GM12878 (cell line): Measurements from ENCODE around the gene HDGF. TPM values are rescaled to one million over a fixed set of nuclear protein-coding genes. Genes with fewer than 3 reads are reported as not detected.

Source experiments
- ATF7 ChIP-seq: fragments of 450-650 bp; IDR thresholded peaks from 2 replicates; pipeline ENCODE4 v1.6.1; 2016; ENCODE audit warnings: low read depth, mild to moderate bottlenecking
- ESRRA ChIP-seq: IDR thresholded peaks from 2 replicates; pipeline ENCODE4 v1.6.1; 2012; ENCODE audit warnings: mild to moderate bottlenecking, low read length, improper control_type of control experiment
- GATAD2B ChIP-seq: fragments of 450-650 bp; conservative IDR thresholded peaks from 2 replicates; pipeline ENCODE4 v1.6.1; 2017; ENCODE audit warnings: low read depth, mild to moderate bottlenecking, moderate library complexity
- HCFC1 ChIP-seq: fragments of 150-350 bp; IDR thresholded peaks from 2 replicates; pipeline ENCODE4 v1.6.1; 2014; ENCODE audit warnings: low read length
- IRF4 ChIP-seq: IDR thresholded peaks from 2 replicates; pipeline ENCODE4 v1.6.1; 2011; ENCODE audit warnings: low read depth, low read length
- MYB ChIP-seq: fragments of 150-350 bp; IDR thresholded peaks from 2 replicates; pipeline ENCODE4 v1.6.1; 2014; ENCODE audit warnings: mild to moderate bottlenecking, low read depth, low read length, borderline replicate concordance
- NFYA ChIP-seq: IDR thresholded peaks from 2 replicates; pipeline ENCODE4 v1.6.1; 2011; ENCODE audit warnings: low read depth, mild to moderate bottlenecking, low read length, improper control_type of control experiment, borderline replicate concordance
- POLR2AphosphoS2 ChIP-seq: IDR thresholded peaks from 2 replicates; pipeline ENCODE4 v1.6.1; 2011; ENCODE audit warnings: low read depth, mild to moderate bottlenecking, low read length, improper control_type of control experiment, moderate library complexity
- POLR2AphosphoS5 ChIP-seq: IDR thresholded peaks from 2 replicates; pipeline ENCODE4 v1.6.1; 2011; ENCODE audit warnings: mild to moderate bottlenecking, low read length, inconsistent platforms
- POU2F2 ChIP-seq: IDR thresholded peaks from 3 replicates; pipeline ENCODE4 v1.6.1; 2011; ENCODE audit warnings: low read depth, mild to moderate bottlenecking, low read length, borderline replicate concordance
- RAD51 ChIP-seq: fragments of 450-650 bp; IDR thresholded peaks from 2 replicates; pipeline ENCODE4 v1.6.1; 2016; ENCODE audit warnings: moderate library complexity, mild to moderate bottlenecking, inconsistent platforms
- SIN3A ChIP-seq: IDR thresholded peaks from 2 replicates; pipeline ENCODE4 v1.6.1; 2012; ENCODE audit warnings: low read depth, low read length, improper control_type of control experiment
- STAT1 ChIP-seq: fragments of 450-650 bp; conservative IDR thresholded peaks from 2 replicates; pipeline ENCODE4 v1.6.1; 2014; ENCODE audit warnings: antibody characterized with exemption, mild to moderate bottlenecking
- polyA plus RNA-seq, 11 experiments: library from polyadenylated mRNA; depleted of rRNA in 4 of 11; unstranded in 6 of 11; stranded (reverse) in 5 of 11; fragments of >200 nt; fragmentation: Nextera tagmentation in 4 of 11; fragmentation: Illumina TruSeq in 1 of 11; extraction: Ambion mirVana in 4 of 11; extraction: Trizol in 1 of 11; gene quantifications; 1 replicate in 1 of 11; 2 replicates in 10 of 11; pipeline versions ENCODE4 v1.2.1 to v1.2.3, GENCODE V29; 2011 to 2016; ENCODE audit warnings: inconsistent platforms in 2 of 11, missing spikeins in 2 of 11, low read depth in 1 of 11
- total RNA-seq, 4 experiments: library from RNA; depleted of rRNA in 3 of 4; stranded (reverse); fragments of >200 nt in 3 of 4; fragmentation: Illumina TruSeq in 1 of 4; extraction: Trizol in 1 of 4; gene quantifications; 2 replicates each; pipeline versions ENCODE4 v1.2.1 to v1.2.3, GENCODE V29; 2013 to 2021
- TF ChIP-seq, protein P1 (sequence below): IDR thresholded peaks from 2 replicates; pipeline ENCODE4 v1.6.1; 2012; ENCODE audit warnings: low read depth, low read length, improper control_type of control experiment
- TF ChIP-seq, protein P2 (sequence below): IDR thresholded peaks from 2 replicates; pipeline ENCODE4 v1.6.1; 2012; ENCODE audit warnings: improper control_type of control experiment, low read depth, low read length; ENCODE audit not compliant: insufficient replicate concordance
- TF ChIP-seq, protein P3 (sequence below): fragments of 150-350 bp; IDR thresholded peaks from 2 replicates; pipeline ENCODE4 v1.6.1; 2016; ENCODE audit warnings: low read depth, low read length
- TF ChIP-seq, protein P4 (sequence below): fragments of 450-650 bp; IDR thresholded peaks from 2 replicates; pipeline ENCODE4 v1.6.1; 2017; ENCODE audit warnings: mild to moderate bottlenecking, moderate library complexity

The HDGF gene
- total and polyA plus RNA-seq, 10 of the 15 experiments (the other 5 are each of a cell fraction or from before 2014, with no cell fraction given): 28.3 to 372 (median 209) TPM

DNA sequence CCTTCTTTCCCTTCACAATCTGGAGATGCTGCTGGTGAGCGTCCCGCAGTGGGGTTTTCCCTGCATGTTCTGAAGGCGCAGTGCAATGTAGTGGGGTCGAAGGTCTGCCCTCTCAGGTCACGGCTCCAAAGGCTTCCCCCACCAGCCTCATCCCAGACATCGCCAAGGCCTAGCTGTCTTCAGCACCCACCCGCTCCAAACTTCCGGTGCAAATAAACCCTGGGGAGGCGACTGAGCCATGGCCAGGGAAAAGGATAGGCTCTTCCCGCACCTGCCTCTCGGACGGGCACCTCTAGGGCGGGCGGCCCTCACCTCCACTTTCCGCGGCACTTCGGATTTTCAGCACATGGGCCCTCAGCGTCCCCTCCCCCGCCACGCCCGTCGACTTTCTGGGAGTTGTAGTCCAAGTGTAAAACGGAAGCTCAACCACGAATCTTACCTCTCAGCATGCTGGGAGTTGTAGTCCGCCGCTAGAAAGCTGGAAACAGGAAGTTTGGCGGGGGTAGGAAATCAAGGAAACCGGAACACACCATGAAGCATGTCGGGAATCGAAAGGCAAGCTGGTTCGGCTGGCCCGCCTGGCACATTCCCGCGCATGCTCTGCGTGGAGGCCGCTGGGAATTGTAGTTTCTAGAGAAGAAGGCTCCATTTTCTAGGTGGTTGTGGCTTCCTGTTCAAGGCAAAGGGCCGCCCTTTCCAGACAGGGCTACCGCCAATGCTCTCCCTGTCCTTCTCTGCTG, 10.6 kb downstream of the HDGF start, which contains the start of gene MRPL24 (continued):
- TF ChIP-seq ATF7 (peak; percentile 69; the same call in 1 of the 2 replicates), RAD51 (peak; percentile 54; the same call in 1 of the 2 replicates), STAT1 (peak; percentile 72), POU2F2 (no peak; the same call in 2 of the 3 replicates), GATAD2B (0 out of 2 replicates have a peak, but pooled peaks have one; percentile 42), SIN3A (peak; percentile 93), NFYA (no peak), IRF4 (peak; percentile 32; the same call in 1 of the 2 replicates), POLR2AphosphoS5 (peak; percentile 60), POLR2AphosphoS2 (peak; percentile 93; the same call in 1 of the 2 replicates), MYB (peak; percentile 22; the same call in 1 of the 2 replicates), HCFC1 (peak; percentile 100), ESRRA (peak; percentile 87; the same call in 1 of the 2 replicates)
- TF ChIP-seq, protein P1, sequence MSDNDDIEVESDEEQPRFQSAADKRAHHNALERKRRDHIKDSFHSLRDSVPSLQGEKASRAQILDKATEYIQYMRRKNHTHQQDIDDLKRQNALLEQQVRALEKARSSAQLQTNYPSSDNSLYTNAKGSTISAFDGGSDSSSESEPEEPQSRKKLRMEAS: peak; percentile 94
- TF ChIP-seq, protein P2, sequence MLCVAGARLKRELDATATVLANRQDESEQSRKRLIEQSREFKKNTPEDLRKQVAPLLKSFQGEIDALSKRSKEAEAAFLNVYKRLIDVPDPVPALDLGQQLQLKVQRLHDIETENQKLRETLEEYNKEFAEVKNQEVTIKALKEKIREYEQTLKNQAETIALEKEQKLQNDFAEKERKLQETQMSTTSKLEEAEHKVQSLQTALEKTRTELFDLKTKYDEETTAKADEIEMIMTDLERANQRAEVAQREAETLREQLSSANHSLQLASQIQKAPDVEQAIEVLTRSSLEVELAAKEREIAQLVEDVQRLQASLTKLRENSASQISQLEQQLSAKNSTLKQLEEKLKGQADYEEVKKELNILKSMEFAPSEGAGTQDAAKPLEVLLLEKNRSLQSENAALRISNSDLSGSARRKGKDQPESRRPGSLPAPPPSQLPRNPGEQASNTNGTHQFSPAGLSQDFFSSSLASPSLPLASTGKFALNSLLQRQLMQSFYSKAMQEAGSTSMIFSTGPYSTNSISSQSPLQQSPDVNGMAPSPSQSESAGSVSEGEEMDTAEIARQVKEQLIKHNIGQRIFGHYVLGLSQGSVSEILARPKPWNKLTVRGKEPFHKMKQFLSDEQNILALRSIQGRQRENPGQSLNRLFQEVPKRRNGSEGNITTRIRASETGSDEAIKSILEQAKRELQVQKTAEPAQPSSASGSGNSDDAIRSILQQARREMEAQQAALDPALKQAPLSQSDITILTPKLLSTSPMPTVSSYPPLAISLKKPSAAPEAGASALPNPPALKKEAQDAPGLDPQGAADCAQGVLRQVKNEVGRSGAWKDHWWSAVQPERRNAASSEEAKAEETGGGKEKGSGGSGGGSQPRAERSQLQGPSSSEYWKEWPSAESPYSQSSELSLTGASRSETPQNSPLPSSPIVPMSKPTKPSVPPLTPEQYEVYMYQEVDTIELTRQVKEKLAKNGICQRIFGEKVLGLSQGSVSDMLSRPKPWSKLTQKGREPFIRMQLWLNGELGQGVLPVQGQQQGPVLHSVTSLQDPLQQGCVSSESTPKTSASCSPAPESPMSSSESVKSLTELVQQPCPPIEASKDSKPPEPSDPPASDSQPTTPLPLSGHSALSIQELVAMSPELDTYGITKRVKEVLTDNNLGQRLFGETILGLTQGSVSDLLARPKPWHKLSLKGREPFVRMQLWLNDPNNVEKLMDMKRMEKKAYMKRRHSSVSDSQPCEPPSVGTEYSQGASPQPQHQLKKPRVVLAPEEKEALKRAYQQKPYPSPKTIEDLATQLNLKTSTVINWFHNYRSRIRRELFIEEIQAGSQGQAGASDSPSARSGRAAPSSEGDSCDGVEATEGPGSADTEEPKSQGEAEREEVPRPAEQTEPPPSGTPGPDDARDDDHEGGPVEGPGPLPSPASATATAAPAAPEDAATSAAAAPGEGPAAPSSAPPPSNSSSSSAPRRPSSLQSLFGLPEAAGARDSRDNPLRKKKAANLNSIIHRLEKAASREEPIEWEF: no peak
- TF ChIP-seq, protein P3, sequence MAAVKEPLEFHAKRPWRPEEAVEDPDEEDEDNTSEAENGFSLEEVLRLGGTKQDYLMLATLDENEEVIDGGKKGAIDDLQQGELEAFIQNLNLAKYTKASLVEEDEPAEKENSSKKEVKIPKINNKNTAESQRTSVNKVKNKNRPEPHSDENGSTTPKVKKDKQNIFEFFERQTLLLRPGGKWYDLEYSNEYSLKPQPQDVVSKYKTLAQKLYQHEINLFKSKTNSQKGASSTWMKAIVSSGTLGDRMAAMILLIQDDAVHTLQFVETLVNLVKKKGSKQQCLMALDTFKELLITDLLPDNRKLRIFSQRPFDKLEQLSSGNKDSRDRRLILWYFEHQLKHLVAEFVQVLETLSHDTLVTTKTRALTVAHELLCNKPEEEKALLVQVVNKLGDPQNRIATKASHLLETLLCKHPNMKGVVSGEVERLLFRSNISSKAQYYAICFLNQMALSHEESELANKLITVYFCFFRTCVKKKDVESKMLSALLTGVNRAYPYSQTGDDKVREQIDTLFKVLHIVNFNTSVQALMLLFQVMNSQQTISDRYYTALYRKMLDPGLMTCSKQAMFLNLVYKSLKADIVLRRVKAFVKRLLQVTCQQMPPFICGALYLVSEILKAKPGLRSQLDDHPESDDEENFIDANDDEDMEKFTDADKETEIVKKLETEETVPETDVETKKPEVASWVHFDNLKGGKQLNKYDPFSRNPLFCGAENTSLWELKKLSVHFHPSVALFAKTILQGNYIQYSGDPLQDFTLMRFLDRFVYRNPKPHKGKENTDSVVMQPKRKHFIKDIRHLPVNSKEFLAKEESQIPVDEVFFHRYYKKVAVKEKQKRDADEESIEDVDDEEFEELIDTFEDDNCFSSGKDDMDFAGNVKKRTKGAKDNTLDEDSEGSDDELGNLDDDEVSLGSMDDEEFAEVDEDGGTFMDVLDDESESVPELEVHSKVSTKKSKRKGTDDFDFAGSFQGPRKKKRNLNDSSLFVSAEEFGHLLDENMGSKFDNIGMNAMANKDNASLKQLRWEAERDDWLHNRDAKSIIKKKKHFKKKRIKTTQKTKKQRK: no peak
- TF ChIP-seq, protein P4, sequence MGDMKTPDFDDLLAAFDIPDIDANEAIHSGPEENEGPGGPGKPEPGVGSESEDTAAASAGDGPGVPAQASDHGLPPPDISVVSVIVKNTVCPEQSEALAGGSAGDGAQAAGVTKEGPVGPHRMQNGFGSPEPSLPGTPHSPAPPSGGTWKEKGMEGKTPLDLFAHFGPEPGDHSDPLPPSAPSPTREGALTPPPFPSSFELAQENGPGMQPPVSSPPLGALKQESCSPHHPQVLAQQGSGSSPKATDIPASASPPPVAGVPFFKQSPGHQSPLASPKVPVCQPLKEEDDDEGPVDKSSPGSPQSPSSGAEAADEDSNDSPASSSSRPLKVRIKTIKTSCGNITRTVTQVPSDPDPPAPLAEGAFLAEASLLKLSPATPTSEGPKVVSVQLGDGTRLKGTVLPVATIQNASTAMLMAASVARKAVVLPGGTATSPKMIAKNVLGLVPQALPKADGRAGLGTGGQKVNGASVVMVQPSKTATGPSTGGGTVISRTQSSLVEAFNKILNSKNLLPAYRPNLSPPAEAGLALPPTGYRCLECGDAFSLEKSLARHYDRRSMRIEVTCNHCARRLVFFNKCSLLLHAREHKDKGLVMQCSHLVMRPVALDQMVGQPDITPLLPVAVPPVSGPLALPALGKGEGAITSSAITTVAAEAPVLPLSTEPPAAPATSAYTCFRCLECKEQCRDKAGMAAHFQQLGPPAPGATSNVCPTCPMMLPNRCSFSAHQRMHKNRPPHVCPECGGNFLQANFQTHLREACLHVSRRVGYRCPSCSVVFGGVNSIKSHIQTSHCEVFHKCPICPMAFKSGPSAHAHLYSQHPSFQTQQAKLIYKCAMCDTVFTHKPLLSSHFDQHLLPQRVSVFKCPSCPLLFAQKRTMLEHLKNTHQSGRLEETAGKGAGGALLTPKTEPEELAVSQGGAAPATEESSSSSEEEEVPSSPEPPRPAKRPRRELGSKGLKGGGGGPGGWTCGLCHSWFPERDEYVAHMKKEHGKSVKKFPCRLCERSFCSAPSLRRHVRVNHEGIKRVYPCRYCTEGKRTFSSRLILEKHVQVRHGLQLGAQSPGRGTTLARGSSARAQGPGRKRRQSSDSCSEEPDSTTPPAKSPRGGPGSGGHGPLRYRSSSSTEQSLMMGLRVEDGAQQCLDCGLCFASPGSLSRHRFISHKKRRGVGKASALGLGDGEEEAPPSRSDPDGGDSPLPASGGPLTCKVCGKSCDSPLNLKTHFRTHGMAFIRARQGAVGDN: no peak
